NCI-H1092 (cell line): ENCODE measurements around the gene TRPC4AP.
"Not testable (repeated sequence)": the region's sequence is repeated elsewhere in the genome, so short reads cannot be mapped to it uniquely, and the experiment has no call there.

Experiments used
- DNase-seq: peaks from one replicate; lab custom pipeline; 2025; lab: John Stamatoyannopoulos, UW

Gene TRPC4AP

DNA sequence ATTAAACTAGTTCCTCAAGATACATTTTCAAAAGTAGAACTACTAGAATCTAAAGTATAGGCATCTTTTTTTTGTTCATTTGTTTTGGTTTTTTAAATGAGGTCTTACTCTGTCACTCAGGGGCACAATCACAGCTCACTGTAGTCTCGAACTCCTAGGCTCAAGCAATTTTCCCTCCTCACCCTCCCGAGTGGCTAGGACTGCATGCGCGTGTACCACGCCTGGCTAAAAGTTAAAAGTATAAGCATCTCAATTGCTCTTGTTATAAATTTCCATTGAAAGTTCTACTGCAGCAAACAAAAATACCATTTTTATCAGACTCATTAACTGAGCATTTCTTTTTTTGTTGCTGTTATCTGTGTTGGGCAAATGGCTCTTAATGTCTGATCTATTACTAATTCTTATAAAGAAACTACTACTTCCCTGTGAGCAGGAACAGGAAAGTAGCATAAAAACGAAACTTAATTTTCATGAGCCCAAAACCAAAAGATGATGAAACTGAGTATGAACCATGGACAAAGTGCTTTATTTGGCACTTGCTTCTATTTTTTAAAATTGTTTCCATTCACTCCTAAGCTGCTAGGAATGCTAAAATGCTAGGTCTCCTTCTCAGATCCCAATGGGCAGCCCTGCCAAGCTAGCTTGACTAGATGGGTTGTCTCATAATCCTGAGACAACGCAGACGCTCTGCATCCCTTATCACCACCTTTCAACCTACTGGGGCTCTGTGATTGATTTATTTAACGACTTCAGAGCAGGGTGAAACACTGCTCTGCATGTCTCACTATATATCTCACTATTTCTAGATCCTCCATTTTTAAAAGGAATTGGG, 36.9 kb downstream of the TRPC4AP start:
- DNase-seq = no peak

DNA sequence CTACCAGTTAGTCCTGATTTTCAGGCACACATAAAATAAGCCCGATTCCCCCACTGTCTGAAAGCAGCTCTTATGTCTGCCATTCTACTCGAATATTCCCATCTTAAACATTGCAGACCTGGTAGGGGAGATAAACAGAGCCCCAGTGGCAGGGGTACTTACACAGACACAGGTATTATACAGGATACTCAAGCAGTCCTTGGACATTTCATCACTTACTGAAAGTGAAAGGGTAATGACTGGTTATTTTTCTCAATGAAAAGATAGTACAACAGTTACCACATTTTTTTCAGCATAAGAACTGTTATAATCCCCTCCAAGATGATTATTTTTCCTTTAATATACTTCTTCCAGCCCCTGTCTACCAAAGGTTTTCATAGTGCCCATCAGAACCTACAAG, 37.8 kb downstream of the TRPC4AP start:
- DNase-seq = no peak

DNA sequence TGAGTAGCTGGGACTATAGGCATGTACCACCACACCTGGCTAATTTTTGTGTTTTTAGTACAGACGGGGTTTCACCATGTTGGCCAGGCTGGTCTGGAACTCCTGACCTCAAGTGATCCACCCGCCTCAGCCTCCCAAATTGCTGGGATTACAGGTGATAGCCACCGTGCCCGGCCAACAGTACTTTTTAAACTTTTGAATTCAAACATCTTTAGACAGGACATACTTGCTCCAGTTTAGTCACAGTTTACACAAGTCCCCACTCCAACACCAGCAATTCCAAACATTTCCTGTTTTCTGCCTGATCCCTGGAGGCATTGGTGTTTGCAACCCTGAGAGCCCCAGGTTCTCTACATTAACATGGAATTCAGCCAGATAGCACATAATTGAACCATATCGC, 40.0 kb downstream of the TRPC4AP start:
- not testable (repeated sequence) for DNase-seq

GRCh38 chr20:35049776-35050352, 42.7 kb downstream of the TRPC4AP start:
- no peak for DNase-seq

DNA sequence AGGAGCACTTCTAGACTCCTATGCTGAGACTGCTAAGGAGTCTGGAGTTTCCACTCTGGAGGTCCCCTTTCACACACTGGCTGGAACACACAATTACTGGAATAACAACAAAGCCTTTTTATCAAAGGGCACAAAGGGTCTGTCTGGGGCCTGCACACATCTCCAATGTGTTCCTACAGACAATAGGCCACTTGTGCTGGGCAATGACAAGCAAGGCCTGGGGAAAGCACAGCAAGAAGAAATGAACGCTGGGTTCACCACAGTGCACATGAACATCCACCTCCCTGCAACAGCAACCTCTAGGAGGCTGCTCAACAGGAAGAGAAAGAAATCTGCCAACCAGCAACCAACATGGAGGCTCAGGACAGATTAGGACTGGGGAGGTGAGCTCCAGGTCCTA, 43.9 kb downstream of the TRPC4AP start:
- DNase-seq = no peak

DNA sequence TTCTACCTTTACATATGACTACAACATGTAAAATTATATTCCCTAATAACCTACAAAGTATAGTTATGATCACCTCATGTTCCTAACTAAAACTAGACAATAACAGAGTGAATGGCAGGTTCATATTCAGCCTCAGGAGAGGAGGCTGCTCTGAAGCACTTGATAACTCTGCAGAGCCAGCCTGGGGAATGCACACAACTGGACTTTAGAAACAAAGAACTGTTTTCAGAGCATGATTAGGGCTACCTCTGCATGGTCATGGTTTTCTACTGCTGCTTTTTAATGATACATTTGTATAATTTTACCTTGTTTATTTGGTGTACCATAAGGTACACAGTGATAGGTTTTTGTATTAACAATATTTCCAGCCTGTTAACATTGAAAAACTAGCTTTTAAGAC, 50.3 kb downstream of the TRPC4AP start:
- DNase-seq = no peak

- DNase-seq = no peak
These were observed 52.0 kb downstream of the TRPC4AP start for GRCh38 chr20:35040646-35041045.

GRCh38 chr20:35039846-35040489, 52.6 kb downstream of the TRPC4AP start:
- no peak for DNase-seq

DNA sequence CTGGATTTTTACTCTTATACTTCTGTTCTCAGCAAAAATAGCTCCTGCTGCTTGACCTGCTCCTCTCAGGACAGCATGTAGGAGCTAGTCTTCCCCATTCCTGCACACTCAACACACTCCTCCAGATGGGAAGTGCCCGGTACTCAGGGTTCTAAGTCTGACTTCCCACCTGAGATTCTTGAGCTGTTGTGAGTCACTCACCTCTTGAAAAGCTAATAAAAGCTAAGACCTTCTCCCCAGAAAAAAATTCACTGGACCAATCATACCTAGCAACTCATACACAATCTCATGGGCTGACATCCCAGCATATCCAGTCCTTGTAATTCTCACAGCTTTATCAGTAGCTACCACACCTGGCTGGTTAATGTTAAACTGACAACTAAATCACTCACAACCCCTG, 53.5 kb downstream of the TRPC4AP start:
- no peak for DNase-seq

DNA sequence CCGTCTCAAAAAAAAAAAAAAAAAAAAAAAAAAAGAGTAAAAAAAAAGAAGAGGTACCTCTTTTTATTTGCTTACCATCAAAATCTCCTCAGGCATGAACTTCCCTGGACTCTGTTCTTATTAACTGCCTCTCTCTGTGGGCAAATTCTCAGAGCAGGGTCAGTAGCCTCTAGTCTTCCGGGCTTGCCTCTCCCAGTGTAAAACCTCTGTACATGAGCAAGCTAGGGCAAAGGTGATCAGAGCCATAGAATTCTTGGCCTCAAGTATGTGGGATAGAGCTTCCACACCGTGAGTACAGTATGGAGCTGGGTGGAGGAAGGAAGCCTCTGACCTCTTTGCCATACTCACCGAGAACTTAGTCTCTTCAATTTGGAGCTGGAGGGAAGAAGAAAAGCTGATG, 58.5 kb downstream of the TRPC4AP start:
- no peak for DNase-seq

GRCh38 chr20:35030136-35030535, 62.5 kb downstream of the TRPC4AP start:
- DNase-seq = no peak

GRCh38 chr20:35027301-35027700, 65.3 kb downstream of the TRPC4AP start:
- DNase-seq = no peak

DNA sequence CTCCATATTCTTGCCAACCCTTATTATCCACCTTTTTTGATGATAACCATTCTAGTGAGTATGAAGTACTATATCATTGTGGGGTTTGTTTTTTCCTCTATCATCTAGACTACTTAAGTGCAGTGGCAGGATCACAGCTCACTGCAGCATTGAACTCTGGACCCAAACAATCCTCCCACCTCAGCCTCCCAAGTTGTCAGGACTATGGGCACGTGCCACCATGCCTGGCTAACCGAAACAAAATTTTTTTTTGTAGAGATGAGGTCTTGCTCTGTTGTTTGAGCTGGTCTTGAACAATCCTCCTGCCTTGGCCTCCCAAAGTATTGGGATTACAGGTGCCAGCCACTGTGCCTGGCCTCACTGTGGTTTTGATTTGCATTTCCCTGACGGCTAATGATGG, 67.5 kb downstream of the TRPC4AP start:
- DNase-seq = no peak

DNA sequence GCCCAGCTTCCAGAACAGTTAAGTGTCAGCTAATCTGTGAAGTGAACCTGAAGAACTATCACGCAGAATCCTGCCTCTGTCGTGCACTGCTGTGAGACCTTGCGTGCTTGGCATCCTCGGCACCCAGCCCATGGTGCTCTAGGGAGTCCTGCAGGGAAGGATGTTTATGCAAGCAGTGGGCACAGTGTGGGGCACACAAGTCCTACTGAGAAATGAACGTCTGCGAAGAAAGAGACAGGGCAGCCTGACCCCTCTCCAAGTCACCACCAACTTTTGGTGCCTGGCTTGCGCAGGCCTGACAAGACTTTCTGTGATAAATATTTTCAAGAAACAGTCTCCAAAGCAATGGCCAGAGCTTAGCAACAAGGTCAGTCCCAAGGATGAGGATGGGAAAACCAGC, 69.0 kb downstream of the TRPC4AP start:
- DNase-seq = no peak

GRCh38 chr20:35021831-35022230, 70.8 kb downstream of the TRPC4AP start:
- DNase-seq = no peak

- no peak for DNase-seq
These were observed 71.5 kb downstream of the TRPC4AP start for GRCh38 chr20:35021063-35021462.

GRCh38 chr20:35020108-35020928, 72.3 kb downstream of the TRPC4AP start:
- DNase-seq = no peak

GRCh38 chr20:35018590-35019371, 73.8 kb downstream of the TRPC4AP start:
- DNase-seq = no peak

GRCh38 chr20:35017099-35017835, 75.3 kb downstream of the TRPC4AP start:
- no peak for DNase-seq

DNA sequence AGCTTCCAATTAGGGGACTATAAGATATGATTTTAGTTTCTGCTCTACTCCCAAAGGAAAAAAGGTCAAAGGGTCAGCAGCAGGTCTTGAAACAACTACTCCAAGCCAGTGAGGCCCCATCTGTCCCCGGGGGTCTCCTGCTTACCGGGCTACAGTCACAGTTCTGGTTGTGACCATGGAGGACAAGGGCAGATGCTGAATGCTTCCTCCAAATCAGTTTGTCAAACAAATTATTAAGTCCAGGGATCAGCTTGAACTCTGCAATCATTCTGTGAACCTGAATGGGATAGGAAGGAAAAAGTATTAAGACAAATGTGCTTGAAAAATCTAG, 76.8 kb downstream of the TRPC4AP start:
- no peak for DNase-seq

DNA sequence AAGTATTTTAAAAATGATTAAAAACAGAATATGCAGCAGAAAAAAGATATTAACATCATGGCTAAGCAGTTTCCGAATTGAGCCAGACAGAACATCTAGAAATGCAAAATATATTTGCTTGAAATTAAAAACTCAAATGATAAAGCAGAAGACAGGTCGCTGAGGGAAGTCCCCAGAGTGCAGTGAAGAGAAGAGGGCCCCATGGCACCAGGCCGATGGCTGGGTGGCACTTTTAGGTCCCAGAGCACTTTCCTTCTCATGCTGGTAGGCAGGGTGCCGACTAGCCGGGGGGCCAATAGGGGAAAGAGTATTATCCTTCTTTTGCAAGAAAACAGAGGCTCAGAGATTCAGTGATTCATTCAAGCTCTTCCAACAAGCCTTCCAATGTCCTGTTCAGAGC, 78.1 kb downstream of the TRPC4AP start:
- DNase-seq = no peak
